HG03432 (cell line): Measurements from ENCODE around the gene MANF.

ENCODE experiments used
- ATAC-seq: cut with Tn5 transposase; IDR thresholded peaks from one replicate; pipeline ENCODE4 v1.9.1; 2021; ENCODE audit warnings: mild to moderate bottlenecking, moderate library complexity; ENCODE audit not compliant: unreplicated experiment

MANF gene

DNA sequence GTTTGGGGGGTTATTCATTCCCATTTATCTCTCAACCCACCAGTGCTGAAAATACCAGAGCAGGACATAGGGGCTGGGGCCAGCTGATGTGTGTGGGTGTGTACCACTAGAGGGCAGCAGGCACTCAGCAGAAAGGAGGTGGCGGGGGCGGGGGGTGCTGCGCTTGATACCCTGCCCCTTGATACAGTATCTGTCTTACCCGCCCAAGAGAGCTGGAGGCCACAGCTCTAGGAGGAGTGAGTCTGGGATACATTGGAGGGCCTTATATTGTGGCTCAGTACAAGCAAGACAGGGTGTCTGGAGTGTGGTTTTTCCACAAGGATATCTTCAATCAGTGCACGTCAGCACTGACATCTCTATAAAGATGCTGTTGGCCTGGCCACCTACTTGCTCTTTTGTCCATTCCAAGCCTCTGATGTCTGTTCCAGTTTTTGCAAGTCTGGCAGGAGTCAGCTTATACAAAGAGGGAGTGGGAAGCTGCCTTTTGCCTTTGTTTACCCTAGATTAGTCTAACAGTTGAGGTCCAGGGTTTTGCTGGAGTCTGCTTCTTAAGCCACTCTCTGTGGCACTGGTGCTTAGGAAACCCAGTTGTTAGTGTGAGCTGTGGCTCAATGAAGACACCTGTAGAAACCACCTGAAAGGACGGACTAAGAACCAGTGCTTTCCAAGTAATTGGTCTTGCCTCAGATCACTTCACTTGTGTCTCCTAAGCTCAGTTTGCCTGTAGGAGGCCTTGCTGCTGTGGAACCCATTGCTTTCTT lies 4.5 kb downstream of the MANF start:
- no peak for ATAC-seq

DNA sequence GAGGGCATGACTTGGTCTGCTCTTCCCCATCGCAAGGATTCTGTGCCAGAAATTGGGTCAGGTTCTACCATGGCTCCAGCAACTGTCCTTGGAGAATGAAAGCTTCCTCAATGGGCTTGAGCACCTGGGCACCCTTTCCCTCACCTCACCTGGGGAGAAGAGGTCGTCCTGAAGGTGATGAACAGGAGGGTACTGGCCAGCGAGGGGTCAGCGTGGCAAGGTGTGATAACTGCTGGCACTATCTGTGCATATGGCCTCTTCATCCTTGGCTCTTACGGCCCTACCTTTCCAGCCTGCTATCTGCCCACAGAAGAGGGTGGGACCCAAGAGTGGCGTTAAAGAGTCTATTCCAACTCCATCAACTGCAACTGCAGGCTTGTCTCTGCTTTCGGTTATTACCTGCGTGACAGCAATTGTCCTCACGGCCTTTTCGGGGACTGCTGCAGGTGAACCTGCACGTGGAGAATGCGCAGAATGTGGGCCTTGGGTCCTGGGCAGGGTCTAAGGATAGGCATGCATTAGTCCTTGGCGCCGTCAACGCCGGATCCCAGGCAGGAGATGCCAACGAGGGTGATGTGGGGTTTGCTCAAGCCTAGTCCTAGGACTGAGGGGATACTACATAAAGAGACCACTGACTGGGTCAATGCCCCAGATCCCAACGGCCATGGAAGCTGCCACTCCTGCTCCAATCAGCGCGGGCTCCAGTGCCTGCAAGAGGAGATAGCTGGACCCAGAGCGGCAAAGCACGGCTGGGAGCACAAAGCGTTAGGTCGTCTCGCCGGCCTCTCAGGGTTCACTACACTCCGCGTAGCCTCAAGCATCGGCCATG lies 5.4 kb downstream of the MANF start:
- no peak for ATAC-seq

DNA sequence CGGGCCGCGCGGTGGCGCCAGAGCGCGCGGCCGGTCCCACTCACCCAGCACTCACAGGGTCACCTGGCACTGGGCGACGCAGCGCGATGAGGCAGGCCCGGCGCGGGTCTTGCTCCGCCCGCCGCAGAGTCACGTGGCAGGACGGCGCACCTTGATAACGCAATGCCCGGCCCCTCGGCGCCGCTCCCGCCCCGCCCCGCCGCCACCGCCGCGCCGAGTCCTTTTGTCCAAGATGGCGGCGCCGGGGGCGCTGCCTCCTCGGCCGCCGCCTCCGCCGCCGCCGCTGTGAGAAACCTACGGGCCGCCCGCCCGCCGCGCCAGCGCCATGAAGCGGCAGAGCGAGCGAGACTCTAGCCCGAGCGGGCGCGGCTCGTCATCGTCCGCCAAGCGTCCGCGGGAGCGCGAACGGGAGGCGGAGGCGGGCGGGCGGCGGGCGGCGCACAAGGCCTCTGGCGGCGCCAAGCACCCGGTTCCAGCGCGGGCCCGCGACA lies 6.0 kb downstream of the MANF start, which contains the start of gene RBM15B:
Gene RBM15B (plus strand): TSS at position 211 of the 491 bp plus-strand sequence. CDS start 115 bp downstream, at position 326.
- peak; percentile 96 for ATAC-seq

DNA sequence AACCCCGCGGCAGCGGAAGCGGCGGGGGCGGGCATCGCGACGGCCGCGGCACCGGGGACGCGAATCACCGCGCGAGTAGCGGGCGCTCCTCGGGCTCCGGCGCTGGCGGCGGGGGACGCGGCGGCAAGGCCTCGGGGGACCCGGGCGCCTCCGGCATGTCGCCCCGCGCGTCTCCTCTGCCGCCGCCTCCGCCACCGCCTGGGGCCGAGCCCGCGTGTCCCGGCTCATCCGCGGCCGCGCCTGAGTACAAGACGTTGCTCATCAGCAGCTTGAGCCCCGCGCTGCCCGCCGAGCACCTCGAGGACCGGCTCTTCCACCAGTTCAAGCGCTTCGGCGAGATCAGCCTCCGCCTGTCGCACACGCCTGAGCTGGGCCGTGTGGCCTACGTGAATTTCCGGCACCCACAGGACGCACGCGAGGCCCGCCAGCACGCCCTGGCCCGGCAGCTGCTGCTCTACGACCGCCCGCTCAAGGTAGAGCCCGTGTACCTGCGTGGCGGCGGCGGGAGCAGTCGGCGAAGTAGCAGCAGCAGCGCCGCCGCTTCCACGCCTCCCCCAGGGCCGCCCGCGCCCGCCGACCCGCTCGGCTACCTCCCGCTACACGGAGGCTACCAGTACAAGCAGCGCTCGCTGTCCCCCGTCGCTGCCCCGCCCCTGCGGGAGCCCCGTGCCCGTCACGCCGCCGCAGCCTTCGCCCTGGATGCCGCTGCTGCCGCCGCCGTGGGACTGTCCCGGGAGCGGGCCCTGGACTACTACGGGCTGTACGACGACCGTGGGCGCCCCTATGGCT lies 6.7 kb downstream of the MANF start:
- ATAC-seq = peak; percentile 19

DNA sequence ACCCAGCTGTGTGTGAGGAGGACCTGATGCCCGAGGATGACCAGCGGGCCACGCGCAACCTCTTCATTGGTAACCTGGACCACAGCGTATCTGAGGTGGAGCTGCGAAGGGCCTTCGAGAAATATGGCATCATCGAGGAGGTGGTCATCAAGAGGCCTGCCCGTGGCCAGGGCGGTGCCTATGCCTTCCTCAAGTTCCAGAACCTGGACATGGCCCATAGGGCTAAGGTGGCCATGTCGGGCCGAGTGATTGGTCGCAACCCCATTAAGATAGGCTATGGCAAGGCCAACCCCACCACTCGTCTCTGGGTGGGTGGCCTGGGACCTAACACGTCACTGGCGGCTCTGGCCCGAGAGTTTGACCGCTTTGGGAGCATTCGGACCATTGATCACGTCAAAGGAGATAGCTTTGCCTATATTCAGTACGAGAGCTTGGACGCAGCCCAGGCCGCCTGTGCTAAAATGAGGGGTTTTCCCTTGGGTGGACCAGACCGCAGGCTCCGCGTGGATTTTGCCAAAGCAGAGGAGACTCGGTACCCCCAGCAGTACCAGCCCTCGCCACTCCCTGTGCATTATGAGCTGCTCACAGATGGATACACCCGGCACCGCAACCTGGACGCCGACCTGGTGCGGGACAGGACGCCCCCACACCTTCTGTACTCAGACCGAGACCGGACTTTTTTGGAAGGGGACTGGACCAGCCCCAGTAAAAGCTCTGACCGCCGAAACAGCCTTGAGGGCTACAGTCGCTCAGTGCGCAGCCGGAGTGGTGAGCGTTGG lies 7.5 kb downstream of the MANF start:
- no peak for ATAC-seq

DNA sequence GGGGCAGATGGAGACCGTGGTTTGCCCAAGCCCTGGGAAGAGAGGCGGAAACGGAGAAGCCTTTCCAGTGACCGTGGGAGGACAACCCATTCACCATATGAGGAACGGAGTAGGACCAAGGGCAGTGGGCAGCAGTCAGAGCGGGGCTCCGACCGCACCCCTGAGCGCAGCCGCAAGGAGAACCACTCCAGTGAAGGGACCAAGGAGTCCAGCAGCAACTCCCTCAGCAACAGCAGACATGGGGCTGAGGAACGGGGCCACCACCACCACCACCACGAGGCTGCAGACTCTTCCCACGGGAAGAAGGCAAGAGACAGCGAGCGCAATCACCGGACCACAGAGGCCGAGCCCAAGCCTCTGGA lies 8.0 kb downstream of the MANF start:
- ATAC-seq = no peak

DNA sequence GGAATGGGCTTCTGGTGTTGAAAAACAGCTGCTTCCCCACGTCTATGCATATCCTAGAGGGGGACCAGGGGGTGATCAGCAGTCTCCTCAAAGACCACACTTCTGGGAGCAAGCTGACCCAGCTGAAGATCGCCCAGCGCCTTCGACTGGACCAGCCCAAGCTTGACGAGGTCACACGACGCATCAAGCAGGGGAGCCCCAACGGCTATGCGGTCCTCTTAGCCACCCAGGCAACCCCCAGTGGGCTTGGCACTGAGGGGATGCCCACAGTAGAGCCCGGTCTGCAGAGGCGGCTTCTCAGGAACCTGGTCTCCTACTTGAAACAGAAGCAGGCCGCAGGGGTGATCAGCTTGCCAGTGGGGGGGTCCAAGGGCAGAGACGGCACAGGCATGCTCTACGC lies 8.5 kb downstream of the MANF start:
- no peak for ATAC-seq

DNA sequence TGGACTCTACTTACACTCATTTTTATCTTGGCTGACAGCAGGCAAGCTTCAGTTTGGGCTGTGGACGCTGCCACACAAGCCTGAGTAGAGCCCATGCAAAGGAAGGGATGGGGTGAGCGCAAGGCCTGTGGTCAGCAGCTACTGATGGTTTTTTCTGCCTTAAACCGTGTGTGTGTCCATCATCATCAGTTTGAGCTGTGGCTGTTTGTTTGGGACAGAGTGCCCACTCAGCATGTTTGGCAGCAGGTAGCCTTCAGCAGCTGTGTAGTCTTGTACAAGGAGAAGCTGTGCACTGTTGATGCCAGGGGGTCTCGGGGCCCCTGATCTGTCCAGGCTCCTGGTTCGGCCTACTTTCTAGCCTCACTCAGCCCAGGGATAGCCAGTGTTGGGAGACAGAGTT lies 9.4 kb downstream of the MANF start:
- ATAC-seq = no peak

DNA sequence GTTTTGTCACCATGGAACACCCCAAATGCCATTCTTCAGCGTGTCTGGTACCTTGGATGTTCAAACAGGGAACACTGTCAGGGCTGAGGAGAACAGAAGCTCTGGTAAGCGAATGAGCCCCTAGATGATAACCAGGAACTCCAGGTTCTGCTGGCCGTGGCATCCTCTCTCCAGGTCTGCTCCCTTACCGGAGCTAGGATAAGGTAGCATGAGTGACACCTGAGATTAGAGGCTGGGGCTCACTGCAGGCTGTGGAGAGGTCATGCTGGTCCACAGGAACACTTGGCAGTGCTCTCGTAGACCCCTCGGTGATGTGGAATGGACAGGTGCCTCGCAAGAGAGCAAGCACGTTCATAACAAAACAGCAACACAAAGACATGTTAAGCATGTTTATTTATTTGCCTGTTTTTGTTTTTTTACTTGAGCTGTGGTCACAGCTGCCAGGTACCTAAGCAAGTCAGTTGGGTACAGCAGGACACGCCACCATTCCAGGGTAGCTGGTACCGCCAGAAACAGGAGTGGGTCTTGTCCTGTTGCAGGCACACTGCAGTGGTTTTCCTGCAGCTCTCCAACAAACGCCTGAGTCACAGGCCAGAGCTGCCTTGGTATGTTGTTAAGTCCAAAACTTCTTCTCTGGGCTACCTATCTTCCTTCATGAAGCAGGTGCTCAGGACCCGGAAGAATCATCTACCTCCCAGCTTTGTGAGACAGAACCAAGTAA lies 10.6 kb downstream of the MANF start:
- no peak for ATAC-seq

DNA sequence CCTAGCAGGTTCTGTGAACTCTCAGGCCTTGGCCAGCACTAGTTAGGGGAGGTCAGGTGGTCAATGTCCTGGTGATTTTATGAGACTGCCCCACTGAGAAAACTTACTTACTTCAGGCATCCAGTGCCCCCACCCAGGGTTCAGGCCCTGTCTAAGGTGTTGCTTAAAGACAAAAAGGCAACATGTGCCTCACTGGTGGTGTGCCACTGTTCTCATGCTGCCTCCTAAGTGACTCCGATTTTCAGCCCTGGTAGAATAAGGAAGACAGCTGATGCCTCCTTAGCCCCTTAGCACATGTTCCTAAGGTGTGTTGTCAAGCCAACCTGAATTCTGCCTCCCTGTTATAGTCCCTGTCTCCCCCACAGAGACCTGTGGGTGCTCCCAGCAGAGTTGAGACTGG lies 11.3 kb downstream of the MANF start:
- ATAC-seq = no peak

DNA sequence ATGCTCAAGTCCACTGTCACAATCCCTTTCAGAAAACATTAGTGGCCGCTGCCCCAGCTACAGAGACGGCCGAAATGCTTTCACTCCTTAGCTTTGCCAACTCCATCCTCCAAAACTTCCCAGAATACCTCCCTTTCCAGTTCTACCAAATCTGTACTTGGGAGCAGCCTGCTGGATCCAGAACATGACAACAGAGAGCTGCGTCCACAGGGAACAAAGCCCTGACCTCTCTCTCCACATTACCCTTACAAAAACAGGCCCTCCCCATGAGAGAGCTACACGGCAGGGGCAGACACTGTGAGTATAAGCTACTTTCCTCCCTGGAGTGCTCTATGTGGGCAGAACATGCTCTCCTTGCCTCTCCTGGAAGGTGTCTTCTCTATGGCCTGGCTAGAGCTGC lies 12.3 kb downstream of the MANF start:
- no peak for ATAC-seq

DNA sequence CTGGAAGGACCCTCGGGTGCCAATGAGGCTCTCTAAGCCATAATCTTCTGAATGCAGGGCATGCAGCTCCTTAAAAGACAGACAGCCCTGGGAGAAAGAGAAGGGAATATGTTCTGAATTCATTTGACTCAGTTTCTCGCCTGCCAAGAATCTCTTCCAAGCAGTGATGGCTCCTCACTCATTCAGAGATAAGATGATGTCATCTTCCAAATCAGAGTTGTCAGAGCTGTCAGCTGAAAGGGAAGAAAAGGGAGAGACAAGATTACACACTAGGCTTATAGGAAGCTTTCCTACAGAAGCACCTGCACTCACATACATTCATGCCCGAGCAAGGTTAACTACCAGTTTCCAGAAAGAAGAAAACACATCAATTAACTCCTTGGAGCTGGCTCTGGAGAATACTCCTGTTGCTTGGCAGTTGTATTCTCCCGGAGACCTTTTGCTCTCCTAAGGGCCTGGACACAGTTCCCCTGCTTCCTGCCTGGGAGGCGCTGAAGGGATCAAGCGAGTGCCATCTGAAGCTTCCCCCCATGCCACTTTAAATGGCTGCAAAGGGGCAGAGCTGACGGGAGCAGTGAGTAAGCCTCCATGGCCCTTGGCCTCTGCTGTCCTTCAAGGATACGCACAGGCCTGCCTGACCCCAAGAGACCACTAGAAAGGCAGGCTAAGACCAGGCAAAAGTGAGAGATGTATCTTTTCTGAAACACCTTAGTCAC lies 13.7 kb downstream of the MANF start:
- no peak for ATAC-seq

DNA sequence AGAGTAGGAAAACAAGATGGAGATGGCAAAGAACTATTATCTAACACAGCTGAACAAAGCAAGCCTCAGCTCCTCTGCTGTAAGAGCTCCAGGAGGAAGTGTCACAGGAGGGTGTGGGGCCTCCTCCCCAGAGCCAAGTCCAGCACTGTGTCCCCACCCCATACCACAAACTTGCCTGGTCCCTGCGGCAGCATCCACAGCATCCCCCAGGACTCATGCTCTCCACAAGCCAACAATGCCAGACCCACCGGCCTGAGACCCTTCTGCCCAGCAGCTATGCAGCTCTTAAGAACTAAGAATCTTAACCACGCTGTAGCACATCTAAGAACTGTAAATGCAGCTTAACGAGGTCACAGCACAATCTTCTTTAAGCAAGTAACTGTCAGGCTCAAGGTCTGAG lies 15.1 kb downstream of the MANF start:
- ATAC-seq = no peak

DNA sequence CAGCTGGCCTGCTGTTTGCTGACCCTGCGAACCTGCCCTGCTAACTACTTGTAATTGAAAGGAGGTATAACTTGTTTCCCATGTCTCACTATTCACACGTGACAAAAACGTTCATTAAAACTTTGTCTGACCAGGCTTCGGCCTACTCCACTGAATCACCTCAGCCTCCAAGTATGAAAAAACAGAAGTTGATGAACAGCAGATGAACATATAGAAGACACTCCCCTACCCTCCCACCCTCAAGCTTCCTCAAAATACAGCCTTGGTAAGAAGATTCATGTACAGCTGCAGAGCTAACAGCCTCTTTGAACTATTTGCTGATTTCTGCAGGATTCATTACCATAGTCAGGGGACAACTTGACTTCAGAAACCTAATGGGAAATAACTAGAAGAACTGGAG lies 16.6 kb downstream of the MANF start:
- no peak for ATAC-seq

DNA sequence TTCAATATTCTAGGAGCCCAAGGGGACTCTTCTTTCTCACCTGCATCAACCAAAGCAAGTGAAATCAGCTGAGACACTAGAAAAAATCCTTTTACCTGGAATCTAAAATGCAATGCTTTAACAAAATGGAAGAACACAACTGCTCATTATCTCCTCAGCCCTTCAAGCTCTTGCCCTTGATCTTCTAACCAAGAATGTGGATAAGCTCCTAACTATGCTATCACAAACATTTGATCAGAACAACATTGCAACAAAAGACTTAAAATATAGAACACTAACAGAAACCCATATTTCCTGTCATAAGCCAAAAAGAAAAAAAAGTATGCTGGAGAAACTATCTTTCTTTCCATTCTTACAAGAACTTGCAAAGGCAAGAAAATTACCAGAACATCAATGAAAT lies 18.6 kb downstream of the MANF start:
- no peak for ATAC-seq

DNA sequence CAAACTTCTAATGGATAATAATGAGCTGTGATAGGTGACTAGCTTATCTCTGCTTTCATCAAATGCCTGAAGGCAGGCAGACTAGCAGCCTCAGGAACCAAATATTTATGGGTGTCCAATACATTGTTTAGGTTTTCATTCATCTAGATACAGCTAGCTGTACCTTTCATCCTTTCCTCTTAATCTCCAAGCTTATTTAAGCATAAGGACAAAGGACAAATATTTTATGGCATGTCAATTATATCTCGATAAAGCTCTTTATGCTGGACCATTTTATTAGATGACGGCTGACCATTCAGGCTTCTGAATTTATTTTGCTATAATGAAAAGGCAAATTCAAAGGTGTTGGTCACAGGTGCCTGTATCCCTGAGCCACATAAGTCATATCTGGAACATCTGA lies 22.9 kb downstream of the MANF start:
- no peak for ATAC-seq

DNA sequence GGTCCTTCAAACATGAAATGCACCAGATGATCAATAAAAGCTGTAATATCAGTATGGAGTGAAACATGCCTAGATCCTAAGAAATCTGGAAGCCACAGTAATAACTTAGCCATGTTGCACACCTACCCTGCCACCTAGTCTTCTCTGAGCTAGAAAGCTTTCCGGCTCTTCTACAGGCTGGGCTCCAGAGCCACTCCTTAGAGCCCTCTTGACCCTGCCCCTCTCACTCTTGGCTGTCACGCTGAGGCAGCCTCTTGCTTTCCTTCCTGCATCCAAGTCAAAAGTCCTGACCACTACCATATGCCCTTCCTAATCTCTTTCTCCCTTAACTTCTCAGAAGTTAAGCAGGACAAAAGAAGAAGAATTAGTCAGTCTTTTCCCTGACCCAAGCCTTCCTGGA lies 23.7 kb downstream of the MANF start:
- ATAC-seq = no peak

DNA sequence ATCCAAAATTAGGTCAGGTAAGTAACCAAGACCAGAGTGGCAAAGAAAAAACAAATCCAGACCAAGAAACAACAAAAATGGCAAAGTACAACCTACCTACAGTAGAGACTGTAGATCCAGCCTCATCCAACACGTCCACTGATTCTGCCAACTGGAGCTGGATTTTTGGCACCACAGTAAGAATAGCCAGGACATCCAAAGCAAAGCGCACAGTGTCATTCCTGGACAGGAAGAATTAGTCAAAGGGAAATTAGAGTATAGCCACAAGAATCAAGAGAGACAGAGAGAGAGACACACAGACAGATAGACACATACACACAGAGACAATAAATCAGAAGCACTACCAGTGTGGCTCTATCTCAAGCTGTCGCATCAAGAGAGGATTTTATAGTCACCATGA lies 37.1 kb downstream of the MANF start:
- ATAC-seq = no peak

DNA sequence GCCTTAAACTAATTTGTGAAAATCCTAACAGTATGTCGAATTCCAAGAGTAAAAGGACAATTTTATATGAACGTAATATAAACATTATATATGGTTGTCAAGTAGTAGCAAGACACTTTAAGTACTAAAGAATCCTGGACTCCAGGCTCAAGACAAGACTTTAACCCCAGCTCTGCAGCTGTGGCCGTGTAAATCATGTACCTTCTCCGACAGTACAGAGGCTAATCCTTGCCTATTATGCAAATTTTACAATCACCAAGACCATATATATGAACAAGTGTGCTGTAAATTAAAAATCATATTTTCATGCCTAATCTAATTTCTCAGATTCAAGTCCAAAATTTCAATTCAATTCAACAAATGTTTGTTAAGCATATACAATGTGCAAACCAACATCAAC lies 41.8 kb downstream of the MANF start:
- no peak for ATAC-seq
